ENCODE measurements around the gene DCTN2.

DCTN2 gene

GRCh38 chr12:57549909-57550640 lies 3.1 kb upstream of the DCTN2 start, which contains the start of gene KIF5A:
Gene KIF5A, plus strand, starts transcription at chr12:57550044. Its CDS starts 228 bp downstream, at chr12:57550272.
- DNase-seq (ENCODE audit: low spot score), result peak; percentile 85

- no peak for DNase-seq (ENCODE audit: low spot score)
Measured at GRCh38 chr12:57549203-57549908, 2.4 kb upstream of the DCTN2 start.

GRCh38 chr12:57548488-57548887 lies 1.5 kb upstream of the DCTN2 start:
- no peak for DNase-seq (ENCODE audit: low spot score)

- no peak for DNase-seq (ENCODE audit: low spot score)
Measured at GRCh38 chr12:57548013-57548315, 972 bp upstream of the DCTN2 start.

- DNase-seq (ENCODE audit: low spot score), result no peak
Measured at GRCh38 chr12:57547288-57548012, 458 bp upstream of the DCTN2 start.

GRCh38 chr12:57545809-57546437 lies 1.1 kb downstream of the DCTN2 start:
- no peak for DNase-seq (ENCODE audit: low spot score)

- no peak for DNase-seq (ENCODE audit: low spot score)
Measured at GRCh38 chr12:57543581-57543980, 3.4 kb downstream of the DCTN2 start.

- DNase-seq (ENCODE audit: low spot score), result no peak
Measured at GRCh38 chr12:57541717-57542116, 5.3 kb downstream of the DCTN2 start.

- no peak for DNase-seq (ENCODE audit: low spot score)
Measured at GRCh38 chr12:57541001-57541400, 6.0 kb downstream of the DCTN2 start.

- DNase-seq (ENCODE audit: low spot score), result no peak
Measured at GRCh38 chr12:57539134-57539768, 7.7 kb downstream of the DCTN2 start.

- no peak for DNase-seq (ENCODE audit: low spot score)
Measured at GRCh38 chr12:57536597-57536942, 10.4 kb downstream of the DCTN2 start.

GRCh38 chr12:57535764-57536596 lies 11.0 kb downstream of the DCTN2 start:
- DNase-seq (ENCODE audit: low spot score), result no peak

- DNase-seq (ENCODE audit: low spot score), result no peak
Measured at GRCh38 chr12:57534991-57535543, 11.9 kb downstream of the DCTN2 start.

GRCh38 chr12:57534250-57534649 lies 12.7 kb downstream of the DCTN2 start:
- DNase-seq (ENCODE audit: low spot score), result no peak

- DNase-seq (ENCODE audit: low spot score), result no peak
Measured at GRCh38 chr12:57533108-57533507, 13.9 kb downstream of the DCTN2 start.

- no peak for DNase-seq (ENCODE audit: low spot score)
Measured at GRCh38 chr12:57531836-57532235, 15.2 kb downstream of the DCTN2 start.

- no peak for DNase-seq (ENCODE audit: low spot score)
Measured at GRCh38 chr12:57530396-57531142, 16.4 kb downstream of the DCTN2 start.

- DNase-seq (ENCODE audit: low spot score), result no peak
Measured at GRCh38 chr12:57529831-57530230, 17.2 kb downstream of the DCTN2 start.

- DNase-seq (ENCODE audit: low spot score), result no peak
Measured at GRCh38 chr12:57528831-57529555, 18.0 kb downstream of the DCTN2 start.

GRCh38 chr12:57528176-57528575 lies 18.8 kb downstream of the DCTN2 start:
- DNase-seq (ENCODE audit: low spot score), result no peak

Data from ecto neural progenitor cell (in vitro differentiated cells).